DND-41 (cell line): ENCODE measurements around the gene SHC4.

Experiments
- CTCF ChIP-seq: IDR thresholded peaks from 2 replicates; pipeline ENCODE4 v1.5.1; 2012; ENCODE audit warnings: borderline replicate concordance, low read length, moderate library complexity, mild to moderate bottlenecking; ENCODE audit not compliant: poor library complexity, severe bottlenecking; ENCODE audit errors: extremely low read depth
- EZH2 ChIP-seq: IDR thresholded peaks from 3 replicates; pipeline ENCODE4 v1.6.1; 2012; ENCODE audit warnings: borderline replicate concordance, low read depth, mild to moderate bottlenecking, moderate library complexity, low read length, inconsistent platforms; ENCODE audit not compliant: severe bottlenecking

DNA sequence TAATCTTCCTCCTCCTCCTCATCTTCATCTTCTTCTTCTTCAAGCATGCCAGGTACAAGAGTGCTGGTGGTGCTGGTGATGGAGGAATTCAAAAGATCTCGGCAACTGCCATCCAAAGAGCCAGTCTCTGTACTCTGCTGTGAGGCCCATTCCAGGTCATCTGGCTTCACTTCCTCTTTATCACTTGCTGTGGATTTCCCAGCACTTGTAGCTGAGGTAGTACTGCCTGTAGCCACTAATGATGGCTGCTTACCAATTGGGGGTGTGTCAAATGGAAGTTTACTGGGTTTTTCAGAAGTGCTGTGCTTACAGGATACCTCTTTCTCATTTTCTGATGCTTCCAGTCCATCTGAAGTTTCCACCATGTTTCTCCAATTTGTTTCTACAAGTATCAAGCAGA lies 28.8 kb upstream of the SHC4 start:
- TF ChIP-seq CTCF (no peak), EZH2 (no peak)
